ENCODE measurements around the gene F2. TPM values are rescaled to one million over a fixed set of nuclear protein-coding genes. Genes with fewer than 3 reads are reported as not detected.

Gene F2
- total and polyA plus RNA-seq, 2 of the 13 experiments (the other 11 are each of a cell fraction or from before 2014, with no cell fraction given): 330 to 801 TPM

GRCh38 chr11:46695345-46696211 is 23.4 kb upstream of the F2 start (continued):
- TF ChIP-seq HNF1A (IDR thresholded peaks at IDR 0.05; ENCODE audit: low read depth) (no peak), HNF1A (CRISPR knock-in tag; IDR thresholded peaks at IDR 0.05; ENCODE audit: borderline replicate concordance) (no peak; the same call in 1 of the 2 replicates), HCFC1 (IDR thresholded peaks at IDR 0.05; ENCODE audit: low read depth, low read length) (no peak), BRD4 (CRISPR knock-in tag; IDR thresholded peaks at IDR 0.05) (no peak), KDM5B (CRISPR knock-in tag; IDR thresholded peaks at IDR 0.05; ENCODE audit: borderline replicate concordance) (no peak; the same call in 1 of the 2 replicates), ZFP36L1 (CRISPR knock-in tag; IDR thresholded peaks at IDR 0.05) (peak; percentile 86; the same call in 1 of the 2 replicates), CREM (IDR thresholded peaks at IDR 0.05) (no peak; the same call in 1 of the 2 replicates), CREM (CRISPR knock-in tag; IDR thresholded peaks at IDR 0.05) (no peak), HDAC6 (IDR thresholded peaks at IDR 0.05; ENCODE audit: low read depth, low read length) (no peak), KAT2B (IDR thresholded peaks at IDR 0.05; ENCODE audit: borderline replicate concordance, low read depth, low read length) (no peak), STAT5B (CRISPR knock-in tag; IDR thresholded peaks at IDR 0.05) (no peak), PAF1 (CRISPR knock-in tag; IDR thresholded peaks at IDR 0.05) (no peak), TCF7L2 (IDR thresholded peaks at IDR 0.05; ENCODE audit: low read depth, low read length) (no peak), ZNF773 (CRISPR knock-in tag; IDR thresholded peaks at IDR 0.05; ENCODE audit: borderline replicate concordance) (peak; percentile 62; the same call in 1 of the 2 replicates), PLSCR1 (CRISPR knock-in tag; IDR thresholded peaks at IDR 0.05; ENCODE audit: borderline replicate concordance) (peak; percentile 73; the same call in 1 of the 2 replicates), KMT2A (CRISPR knock-in tag; IDR thresholded peaks at IDR 0.05) (no peak), TBP (CRISPR knock-in tag; IDR thresholded peaks at IDR 0.05) (no peak), PPARG (CRISPR knock-in tag; conservative IDR thresholded peaks at IDR 0.05) (no peak; the same call in 1 of the 2 replicates), MTA3 (CRISPR knock-in tag; IDR thresholded peaks at IDR 0.05) (no peak), FOXM1 (CRISPR knock-in tag; IDR thresholded peaks at IDR 0.05) (no peak), ZZZ3 (CRISPR knock-in tag; IDR thresholded peaks at IDR 0.05; ENCODE audit: borderline replicate concordance) (no peak), ZNF709 (CRISPR knock-in tag; IDR thresholded peaks at IDR 0.05) (peak; percentile 48; the same call in 1 of the 2 replicates), ETV6 (CRISPR knock-in tag; conservative IDR thresholded peaks at IDR 0.05) (no peak), ZFP36L2 (CRISPR knock-in tag; IDR thresholded peaks at IDR 0.05) (no peak), TAF15 (IDR thresholded peaks at IDR 0.05; ENCODE audit: low read depth, low read length, poor library complexity, severe bottlenecking) (no peak), ELK4 (CRISPR knock-in tag; IDR thresholded peaks at IDR 0.05; ENCODE audit: borderline replicate concordance) (no peak)
